HG03378 (cell line): ENCODE data around the gene NFKBIB.

ENCODE experiments used
- ATAC-seq: cut with Tn5 transposase; IDR thresholded peaks from one replicate; pipeline ENCODE4 v1.9.1; 2021; ENCODE audit warnings: mild to moderate bottlenecking, moderate library complexity; ENCODE audit not compliant: unreplicated experiment

NFKBIB gene

DNA sequence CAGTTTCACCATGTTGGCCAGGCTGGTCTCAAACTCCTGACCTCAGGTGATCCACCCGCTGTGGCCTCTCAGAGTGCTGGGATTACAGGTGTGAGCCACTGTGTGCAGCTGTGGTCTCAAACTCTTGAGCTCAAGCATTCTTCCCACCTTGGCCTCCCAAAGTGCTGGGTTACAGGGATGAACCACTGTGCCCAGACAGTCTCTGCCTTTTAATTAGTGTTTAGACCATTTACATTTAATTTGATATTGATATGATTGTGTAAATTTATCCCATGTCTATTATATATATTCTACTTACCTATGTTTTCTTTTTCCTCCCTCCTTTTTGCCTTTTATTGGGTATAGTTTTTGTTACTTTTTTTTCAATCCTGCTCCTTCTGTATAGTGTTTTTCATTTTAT is 1.9 kb downstream of the NFKBIB start:
- ATAC-seq = no peak

DNA sequence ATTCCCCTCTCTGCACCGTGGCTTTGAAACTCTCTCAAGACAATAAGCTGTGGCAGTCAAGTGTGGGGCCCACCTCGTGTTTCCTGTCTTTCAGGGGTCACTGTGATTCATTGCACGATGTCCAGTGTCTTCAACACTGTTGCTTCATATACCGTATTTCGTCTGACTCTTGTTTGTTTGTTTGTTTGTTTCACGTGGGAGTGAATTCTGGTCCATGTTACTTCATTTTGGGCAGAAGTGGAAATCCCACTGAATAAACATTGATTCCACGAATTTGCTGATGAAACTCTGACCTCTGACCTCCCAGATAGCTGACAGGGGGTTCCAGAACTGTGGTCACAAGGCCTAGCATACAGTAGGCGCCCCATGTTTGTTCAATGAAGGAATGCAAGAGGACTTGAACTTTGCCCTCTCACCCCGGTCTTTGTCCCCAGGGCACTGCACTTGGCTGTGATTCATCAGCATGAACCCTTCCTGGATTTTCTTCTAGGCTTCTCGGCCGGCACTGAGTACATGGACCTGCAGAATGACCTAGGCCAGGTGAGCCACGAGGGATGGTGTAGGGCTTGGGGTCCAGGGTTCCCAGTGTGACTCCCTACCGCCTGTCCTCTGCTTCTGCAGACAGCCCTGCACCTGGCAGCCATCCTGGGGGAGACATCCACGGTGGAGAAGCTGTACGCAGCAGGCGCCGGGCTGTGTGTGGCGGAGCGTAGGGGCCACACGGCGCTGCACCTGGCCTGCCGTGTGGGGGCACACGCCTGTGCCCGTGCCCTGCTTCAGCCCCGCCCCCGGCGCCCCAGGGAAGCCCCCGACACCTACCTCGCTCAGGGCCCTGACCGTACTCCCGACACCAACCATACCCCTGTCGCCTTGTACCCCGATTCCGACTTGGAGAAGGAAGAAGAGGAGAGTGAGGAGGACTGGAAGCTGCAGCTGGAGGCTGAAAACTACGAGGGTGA is 5.1 kb downstream of the NFKBIB start:
- ATAC-seq = no peak

DNA sequence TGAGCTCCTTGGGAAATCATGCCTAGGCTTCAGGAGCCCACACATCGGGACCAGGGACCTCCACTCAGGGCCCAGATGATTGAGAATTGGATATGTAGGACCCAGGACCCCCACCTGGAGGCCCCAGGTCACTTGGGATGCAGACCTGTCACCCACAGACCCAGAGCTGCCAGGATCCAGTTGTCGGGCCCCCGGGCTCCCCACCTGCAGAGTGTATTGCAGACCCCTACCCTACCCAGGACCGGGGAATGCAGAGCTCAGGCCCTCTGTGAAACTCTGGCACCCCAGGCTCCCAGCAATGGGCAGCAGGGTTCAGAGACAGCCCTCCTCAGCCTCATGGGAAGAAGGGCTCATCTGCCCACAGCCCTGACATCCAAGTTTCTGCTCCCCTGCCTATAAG is 5.9 kb downstream of the NFKBIB start:
- no peak for ATAC-seq

DNA sequence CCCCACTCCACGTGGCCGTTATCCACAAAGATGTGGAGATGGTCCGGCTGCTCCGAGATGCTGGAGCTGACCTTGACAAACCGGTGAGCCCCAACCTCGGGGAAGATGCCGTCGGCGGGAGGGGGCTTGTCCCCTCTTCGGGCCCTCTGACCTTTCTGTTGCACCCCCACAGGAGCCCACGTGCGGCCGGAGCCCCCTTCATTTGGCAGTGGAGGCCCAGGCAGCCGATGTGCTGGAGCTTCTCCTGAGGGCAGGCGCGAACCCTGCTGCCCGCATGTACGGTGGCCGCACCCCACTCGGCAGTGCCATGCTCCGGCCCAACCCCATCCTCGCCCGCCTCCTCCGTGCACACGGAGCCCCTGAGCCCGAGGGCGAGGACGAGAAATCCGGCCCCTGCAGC is 7.5 kb downstream of the NFKBIB start:
- no peak for ATAC-seq

- ATAC-seq = no peak
Observed at GRCh38 chr19:38907670-38908069, 7.9 kb downstream of the NFKBIB start.

- no peak for ATAC-seq
Observed at GRCh38 chr19:38908911-38909310, 9.1 kb downstream of the NFKBIB start.

DNA sequence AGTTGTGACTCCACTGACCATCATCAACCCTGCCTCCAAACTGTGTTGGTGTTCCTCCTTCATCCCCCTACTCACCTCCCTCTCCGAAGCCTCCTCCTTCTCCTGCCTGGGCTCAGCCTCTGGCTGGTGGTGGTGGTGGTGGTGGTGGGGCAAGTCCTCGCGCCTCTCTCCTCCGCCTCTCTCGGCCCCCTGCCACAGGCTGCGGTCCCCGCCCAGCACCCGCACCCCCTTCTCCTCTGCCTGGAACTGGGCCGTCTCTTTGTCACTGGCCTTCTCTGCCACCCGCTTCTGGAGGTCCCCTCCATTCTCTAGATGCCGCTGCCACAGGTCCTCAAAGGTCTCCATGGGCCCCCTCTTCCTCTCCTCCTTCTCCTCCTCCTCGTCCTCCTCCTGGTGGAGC is 10.7 kb downstream of the NFKBIB start:
- ATAC-seq = no peak

GRCh38 chr19:38911388-38912001 is 11.7 kb downstream of the NFKBIB start:
- no peak for ATAC-seq

DNA sequence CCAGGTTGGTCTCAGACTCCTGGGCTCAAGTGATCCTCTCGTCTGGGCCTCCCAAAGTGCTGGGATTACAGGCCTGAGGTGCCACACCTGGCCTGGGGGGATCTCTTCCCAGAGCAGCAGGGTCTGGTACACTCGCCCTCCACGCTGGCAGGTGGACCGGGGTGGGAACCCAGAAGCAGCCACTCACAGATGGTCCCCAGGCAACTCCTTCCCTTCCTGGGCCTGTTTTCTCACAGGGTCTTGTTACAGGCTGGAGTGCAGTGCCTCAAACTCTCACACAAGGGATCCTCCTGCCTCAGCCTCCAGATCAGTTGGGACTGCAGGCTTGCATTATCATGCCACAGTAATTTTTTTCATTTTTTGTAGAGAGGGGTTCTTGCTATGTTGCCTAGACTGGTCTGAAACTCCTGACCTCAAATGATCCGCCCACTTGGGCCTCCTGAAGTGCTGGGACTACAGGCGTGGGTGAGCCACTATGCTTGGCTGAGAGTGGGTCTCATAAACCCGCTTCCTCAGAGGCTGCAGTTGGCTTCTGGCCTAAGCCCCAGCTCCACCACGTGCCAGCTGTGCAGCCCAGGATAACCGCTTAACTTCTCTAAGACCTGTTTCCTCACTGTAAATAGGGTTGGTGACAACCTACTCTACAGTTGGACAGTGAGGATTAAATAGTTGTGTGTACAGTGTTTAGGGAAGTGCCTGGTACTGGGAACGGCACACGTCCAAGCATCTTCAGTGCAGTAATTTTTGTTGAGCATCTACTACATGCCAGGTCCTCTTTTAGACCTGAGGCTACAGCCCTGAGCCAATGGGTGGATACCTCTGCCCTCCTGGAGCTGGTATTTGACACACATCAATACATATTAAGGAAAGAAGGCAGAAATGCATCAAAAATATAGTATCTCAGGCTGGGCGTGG is 13.1 kb downstream of the NFKBIB start:
- ATAC-seq = no peak

- no peak for ATAC-seq
Observed at GRCh38 chr19:38913958-38914357, 14.2 kb downstream of the NFKBIB start.

GRCh38 chr19:38915329-38916321 is 15.9 kb downstream of the NFKBIB start:
- ATAC-seq = no peak

DNA sequence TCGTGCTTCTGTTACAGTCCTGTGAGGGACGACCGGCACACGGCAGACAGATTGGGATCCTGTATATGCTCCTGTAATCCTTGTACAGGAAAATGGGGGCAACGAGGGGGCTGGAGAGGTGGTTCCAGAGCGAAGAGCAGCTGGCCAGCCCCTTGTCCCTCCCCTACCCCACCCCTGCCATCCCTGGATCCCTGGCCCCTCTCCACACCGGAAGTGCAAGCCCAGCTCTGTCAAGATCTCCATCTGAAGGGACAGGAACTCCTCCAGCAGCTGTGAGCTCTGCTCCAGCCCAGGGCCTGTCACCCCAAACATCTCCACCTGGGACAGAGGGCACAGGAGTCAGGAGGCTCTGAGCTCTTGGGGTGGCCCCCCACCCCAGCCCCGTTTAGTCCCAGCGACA is 17.7 kb downstream of the NFKBIB start:
- ATAC-seq = no peak

GRCh38 chr19:38917921-38918491 is 18.2 kb downstream of the NFKBIB start:
- ATAC-seq = no peak

GRCh38 chr19:38918526-38918925 is 18.8 kb downstream of the NFKBIB start:
- no peak for ATAC-seq

DNA sequence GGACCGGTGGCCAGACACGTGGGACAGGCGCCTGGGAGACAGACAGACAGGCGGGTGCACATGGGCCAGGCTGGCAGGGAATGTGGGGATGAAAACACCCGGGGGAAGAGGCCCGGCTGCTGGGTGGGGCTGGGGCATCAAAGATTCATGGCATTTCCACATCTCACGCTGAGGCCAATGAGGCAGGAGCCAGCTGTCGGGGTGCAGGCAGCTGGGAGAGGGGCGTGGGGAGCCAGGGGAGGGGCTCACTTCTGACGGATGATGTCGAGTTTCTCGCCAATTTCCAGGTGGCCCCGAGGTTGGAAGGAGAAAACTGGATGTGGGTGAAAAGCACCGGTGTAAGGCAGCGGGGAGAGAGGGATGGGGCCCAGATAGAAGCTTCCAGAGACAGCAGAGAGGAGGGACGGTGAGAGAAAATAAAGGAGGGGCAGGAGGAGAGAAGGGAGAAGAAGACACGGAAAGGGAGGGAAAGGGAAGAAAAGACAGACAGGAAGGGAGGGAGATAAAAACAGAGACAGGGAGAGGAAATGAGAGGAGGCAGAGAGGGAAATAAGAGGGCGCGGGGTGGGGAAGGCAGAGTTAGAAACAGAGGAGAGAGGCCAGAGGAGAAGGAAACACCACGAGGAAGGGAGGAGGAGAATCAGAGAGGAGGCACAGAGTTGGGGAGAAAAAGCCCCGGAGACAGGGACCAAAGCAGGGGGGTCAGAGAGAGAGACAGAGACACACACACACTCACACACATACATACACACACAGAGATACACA is 20.2 kb downstream of the NFKBIB start:
- ATAC-seq = no peak

DNA sequence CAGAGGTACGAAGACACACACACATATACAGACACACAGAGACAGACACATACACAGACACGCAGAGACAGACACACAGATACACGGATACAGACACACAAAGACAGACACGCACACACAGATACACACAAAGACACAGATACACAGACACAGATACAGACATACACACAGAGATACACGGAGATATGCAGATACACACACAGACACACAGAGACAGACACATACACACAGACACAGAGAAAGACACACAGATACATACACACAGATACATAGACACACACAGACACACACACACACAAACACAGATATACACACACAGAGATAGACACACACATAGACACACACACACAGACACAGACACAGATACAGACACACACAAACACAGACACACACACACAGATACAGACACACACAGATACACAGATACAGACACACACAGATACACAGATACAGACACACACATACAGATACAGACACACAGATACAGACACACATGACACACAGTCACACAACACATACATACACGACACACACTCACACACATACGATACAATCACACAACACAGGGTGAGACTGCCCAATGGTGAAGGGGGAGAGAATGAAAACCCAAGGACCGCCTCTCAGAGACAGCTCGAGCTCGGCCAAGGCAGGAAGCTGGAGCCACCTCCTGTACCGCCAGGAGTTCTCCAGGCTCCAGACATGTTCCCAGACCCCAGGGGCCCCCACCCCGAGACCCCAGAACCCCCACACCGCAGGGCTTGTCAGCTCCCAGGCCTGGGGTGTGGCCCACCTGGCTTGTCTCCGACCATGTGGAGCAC is 21.0 kb downstream of the NFKBIB start:
- no peak for ATAC-seq

- ATAC-seq = no peak
Observed at GRCh38 chr19:38921420-38922274, 21.9 kb downstream of the NFKBIB start.
